GM18951 (cell line): Measurements from ENCODE around the gene AATK.

ENCODE experiments used
- POLR2A ChIP-seq: IDR thresholded peaks from 4 replicates; pipeline ENCODE4 v1.6.1; 2011; ENCODE audit warnings: mild to moderate bottlenecking; ENCODE audit not compliant: insufficient read length, insufficient read depth; ENCODE audit errors: extremely low read depth
- in situ Hi-C: fragments of 300-500 bp; cut with MboI; formaldehyde crosslinking; loops from one replicate; pipeline ENCODE4 v1.12.0; 2022; ENCODE audit warnings: low sequenced_read_pairs, mixed read lengths, inconsistent platforms; ENCODE audit not compliant: unreplicated experiment

AATK gene

DNA sequence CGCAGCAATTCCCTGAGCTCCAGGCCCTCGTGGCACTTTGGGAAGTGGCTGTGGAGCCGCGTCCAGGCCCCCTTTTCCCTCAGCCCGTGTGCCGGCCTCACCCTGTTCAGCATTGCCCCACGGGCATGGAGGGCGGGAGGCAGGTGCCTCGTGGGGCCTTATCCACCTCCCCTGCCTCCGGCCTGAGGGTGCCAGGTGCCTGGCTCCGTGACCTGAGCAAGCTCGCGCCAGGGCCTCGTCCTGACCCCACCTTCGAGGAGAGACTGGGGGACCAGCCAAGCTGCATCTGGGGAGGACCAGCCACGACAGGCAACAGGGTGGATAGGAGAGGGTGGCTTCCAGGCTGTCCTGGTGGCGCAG, 27.0 kb upstream of the AATK start:
- in situ Hi-C loops = no loop called here
- TF ChIP-seq POLR2A = no peak

DNA sequence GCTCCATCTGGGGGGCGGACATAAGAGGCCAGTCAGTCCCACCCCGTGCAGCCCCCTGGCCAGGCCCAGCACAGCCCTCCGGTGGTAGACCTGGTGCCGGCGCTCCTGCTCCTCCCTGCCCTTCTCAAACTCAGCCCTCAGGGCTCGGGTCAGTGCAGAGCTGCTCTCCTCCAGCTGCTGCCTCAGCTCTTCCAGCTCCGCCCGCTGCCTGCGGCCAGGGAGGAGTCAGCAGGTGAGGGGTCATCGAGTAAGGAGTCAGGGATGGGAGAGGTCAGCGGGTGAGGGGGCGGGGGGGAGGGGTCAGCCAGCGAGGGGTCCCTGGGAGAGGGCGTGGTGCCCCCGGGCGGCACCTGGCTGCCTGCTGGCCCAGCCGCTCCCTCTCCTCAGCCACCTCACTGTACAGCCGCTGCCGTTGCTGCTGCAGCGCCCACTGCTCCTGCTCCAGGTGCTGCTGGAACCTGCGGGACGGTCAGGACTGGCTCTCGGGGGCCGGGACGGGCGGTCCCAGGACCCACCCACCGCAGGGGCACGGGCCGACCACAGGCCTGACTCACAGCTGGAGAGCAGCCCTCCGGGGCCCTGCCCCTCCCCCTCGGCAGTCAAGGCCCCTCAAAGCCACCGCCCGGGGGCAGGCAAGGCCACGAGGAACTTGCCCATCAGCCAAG, 26.5 kb upstream of the AATK start:
- TF ChIP-seq POLR2A = no peak
- in situ Hi-C loops = no loop called here

- TF ChIP-seq POLR2A = no peak
- in situ Hi-C loops = no loop called here
Measured at GRCh38 chr17:81191646-81192045, 25.6 kb upstream of the AATK start.

- in situ Hi-C loops = no loop called here
- TF ChIP-seq POLR2A = no peak
Measured at GRCh38 chr17:81191116-81191515, 25.1 kb upstream of the AATK start.

DNA sequence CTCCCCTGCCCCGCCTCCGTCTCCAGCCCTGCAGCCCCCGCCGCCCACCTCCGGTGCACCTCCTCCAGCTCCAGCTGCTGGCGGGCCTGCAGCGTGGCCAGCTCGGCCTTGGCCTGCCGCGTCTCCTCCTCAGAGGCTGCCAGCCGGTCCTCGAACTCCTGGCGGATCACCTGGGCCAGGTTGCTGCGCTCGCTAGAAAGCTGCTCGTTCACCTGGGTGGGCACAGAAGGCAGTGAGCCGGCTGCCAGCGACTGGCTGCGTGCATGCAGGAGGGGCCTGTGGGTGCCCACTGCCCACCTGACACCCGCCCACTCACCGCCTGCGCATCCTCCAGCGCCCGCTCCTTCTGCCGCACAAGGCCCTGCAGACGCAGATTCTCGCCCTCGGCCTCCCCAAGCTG, 24.6 kb upstream of the AATK start:
- in situ Hi-C loops = no loop called here
- no peak for TF ChIP-seq POLR2A

DNA sequence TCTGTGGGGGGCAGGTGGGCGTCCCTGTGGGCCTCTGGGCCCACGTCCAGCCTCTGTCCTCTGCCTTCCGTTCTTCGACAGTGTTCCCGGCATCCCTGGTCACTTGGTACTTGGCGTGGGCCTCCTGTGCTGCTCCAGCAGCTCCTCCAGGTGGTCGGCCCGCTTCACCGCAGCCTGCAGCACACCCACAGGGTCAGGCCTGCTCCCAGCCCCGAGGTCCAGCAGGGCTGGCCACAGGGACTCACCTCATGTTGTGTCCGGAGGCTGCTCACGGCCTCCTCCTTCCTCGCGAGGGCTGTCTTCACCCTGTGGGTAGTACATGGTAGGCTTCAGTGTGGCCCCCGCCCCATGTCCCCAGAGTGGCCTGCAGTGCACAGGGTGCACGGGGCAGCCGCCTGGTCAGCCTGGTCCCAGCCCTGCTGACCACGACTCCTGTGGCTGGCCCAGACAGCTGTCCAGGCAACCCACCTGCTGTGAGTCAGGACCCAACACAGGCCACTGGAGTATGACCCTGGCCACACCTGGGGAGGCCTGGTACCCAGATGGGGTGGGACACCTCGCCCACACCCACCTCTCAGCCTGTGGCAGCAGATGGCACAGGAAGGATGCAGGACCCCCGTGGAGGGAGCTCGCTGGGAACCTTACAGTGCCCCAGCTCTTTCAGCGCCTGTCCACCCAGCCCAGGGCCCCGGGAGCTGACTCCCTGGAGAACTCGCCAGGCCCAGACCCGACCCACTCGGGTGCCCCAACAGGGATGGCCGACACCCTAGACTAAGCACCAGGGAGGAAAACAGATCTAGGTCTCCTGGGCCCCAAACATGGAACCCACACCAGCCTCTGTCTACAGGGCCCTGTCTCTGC, 23.9 kb upstream of the AATK start:
- no peak for TF ChIP-seq POLR2A

DNA sequence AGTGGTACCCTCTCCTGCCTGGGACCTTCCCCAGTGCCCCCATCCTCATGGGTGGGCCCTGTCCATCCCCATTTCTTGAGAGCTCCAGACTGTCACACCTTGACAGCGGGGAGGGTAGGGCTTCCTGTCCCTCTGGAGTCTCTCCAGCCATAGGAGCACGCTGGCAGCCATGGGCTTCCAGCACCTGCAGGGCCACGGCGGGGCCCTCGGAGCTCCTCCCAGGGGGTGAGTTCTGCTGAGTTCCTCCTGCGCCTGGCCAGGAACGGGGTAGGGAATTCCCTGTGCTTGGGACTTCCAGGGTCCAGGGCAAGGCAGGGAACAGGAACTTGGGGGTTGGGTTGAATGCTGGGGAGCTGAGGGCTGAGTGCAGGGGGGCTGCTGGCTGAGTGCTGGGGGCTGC, 23.0 kb upstream of the AATK start:
- in situ Hi-C loops = no loop called here
- no peak for TF ChIP-seq POLR2A

More for the DNA sequence above, 23.9 kb upstream of the AATK start:
- in situ Hi-C loops = no loop called here

GRCh38 chr17:81188491-81188840, 22.4 kb upstream of the AATK start:
- no peak for TF ChIP-seq POLR2A
- in situ Hi-C loops = no loop called here

DNA sequence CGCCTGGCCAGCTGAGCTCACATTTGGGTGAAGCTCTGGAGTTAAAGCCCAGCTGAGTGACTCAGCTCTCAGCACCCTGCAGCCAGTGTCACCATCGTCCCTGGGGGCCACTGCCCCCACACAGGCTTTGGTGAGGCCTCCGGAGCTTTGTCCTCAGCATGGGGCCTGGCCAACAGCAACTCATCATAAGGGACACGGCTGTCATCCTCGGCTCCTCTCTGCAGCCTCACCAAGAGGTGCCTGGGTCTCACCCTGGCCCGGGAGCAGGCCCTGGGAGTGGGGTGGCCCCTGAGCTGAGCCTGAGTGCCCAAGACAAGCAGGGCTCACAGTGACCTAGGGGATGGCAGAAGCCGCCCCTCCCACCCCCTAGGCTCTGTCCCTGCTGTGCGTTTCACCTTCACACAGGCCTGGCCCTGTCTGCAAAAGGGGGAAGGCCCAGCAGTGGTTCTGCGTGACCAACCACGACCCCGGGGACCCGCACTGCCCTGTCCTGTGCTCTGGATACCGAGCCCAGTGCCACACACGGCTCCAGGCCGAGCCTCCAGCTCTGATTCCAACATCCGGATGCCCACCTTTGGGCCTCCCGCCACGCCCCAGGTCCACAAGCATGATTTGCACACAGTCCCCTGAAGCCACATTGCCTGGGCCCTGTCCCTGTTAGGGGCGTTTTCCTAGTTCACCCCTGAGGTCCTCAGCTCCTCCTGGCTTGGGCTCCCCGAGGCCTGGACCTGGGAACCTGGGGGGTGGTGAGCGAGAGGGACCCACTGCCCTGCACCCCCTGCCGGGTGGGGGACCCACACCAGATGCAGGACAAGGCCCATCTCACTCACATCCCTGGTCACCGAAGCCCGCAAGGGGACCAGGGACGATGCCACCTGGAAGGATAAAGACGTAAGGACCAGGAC, 21.8 kb upstream of the AATK start:
- TF ChIP-seq POLR2A = no peak
- in situ Hi-C loops = no loop called here

- TF ChIP-seq POLR2A = no peak
- in situ Hi-C loops = no loop called here
Measured at GRCh38 chr17:81187120-81187519, 21.1 kb upstream of the AATK start.

- TF ChIP-seq POLR2A = no peak
- in situ Hi-C loops = no loop called here
Measured at GRCh38 chr17:81186203-81186602, 20.2 kb upstream of the AATK start.

DNA sequence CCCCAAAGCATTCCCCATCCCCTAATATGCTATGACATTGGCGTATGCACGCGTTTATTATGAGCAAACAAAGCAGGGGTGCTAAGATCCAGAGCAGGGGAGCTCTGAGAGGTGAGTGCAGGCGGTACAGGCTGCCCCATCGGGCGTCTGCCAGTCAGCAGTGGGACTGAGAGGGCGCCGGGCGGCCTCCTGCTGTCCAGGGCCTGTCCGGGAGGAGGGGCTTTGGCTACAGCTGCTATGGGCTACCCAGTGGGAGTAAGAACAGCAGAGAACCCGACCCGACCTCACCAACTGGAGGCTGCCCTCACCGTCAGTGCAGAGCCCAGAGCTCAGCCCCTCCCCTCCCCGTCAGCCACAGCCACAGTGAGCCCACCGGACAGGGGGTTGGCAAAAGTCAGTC, 18.5 kb upstream of the AATK start:
- TF ChIP-seq POLR2A = no peak
- in situ Hi-C loops = no loop called here

DNA sequence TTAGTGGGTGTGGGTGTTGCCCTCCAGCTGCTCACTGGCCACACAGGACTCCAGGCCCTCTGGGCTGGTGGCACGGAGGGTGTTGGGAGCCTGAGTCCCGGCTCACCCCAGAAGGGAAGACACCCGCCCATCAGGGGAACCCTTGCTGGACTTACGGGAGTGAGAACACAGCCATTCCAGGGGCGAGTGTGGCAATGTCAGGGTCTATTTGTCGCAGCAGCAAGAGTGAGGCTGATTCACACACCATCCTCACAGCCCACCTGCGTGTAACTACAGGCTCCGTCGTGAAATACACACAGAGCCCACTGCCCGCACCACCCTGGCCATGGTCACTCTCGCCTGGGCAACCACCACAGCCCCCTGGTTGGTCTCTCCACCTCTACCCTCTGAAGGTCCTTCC, 17.8 kb upstream of the AATK start:
- no peak for TF ChIP-seq POLR2A
- in situ Hi-C loops = no loop called here

DNA sequence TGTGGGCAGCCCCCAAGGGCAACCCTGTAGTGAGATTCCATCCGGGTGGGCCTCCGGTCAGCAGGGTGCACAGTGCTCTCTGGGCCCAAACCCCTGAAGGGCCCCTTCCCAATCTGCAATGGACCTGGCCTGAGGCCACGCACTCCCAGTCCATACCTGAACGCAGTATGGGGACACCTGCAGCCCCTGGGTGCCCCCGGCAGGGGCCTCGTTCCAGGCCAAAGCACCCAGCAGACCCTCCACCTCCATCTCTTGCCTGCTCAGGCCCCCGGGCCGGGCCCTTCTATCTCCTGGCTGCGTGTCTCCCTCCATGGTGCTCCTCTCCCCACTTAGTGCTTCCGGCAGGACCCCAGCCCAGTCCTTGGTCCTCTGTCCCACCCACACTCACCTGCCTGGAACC, 17.3 kb upstream of the AATK start:
- no peak for TF ChIP-seq POLR2A
- in situ Hi-C loops = no loop called here

GRCh38 chr17:81182596-81182995, 16.6 kb upstream of the AATK start:
- no peak for TF ChIP-seq POLR2A
- in situ Hi-C loops = no loop called here
